IMR-90 (cell line): ENCODE data around the gene DPP10. TPM values are rescaled to one million over a fixed set of nuclear protein-coding genes. Genes with fewer than 3 reads are reported as not detected.

ENCODE experiments used
- ATAC-seq: fragments of 200-7000 bp; cut with Tn5 transposase; 2 replicates; pipeline ENCODE4 v1.9.1; 2020; ENCODE audit warnings: low read depth, mild to moderate bottlenecking, moderate library complexity
- BruUV-seq: library from RNA; stranded (reverse); fragments of 400-500 nt; replicated peaks from 2 replicates; lab custom pipeline; 2021; lab: Mats Ljungman, UMichigan
- CTCF ChIA-PET: fragments of 300-600 bp; formaldehyde crosslinking; extraction: SDS; loops from one replicate; lab custom pipeline; 2021; ENCODE audit warnings: antibody characterized with exemption; lab: Yijun Ruan, JAX
- POLR2A ChIA-PET: fragments of 300-600 bp; sonication (Branson Sonifier 250); formaldehyde crosslinking; loops from one replicate; lab custom pipeline; 2022; ENCODE audit warnings: antibody characterized with exemption; ENCODE audit not compliant: unreplicated experiment; lab: Charles Lee
- DNase-seq: peaks from one replicate; pipeline ENCODE4 v3.0.0; 2013
- H2AFZ ChIP-seq: replicated peaks from 2 replicates; pipeline ENCODE3; 2013; ENCODE audit warnings: low read length, mild to moderate bottlenecking; ENCODE audit not compliant: poor library complexity
- H2AK5ac ChIP-seq: 2 replicates; pipeline ENCODE4 v1.6.1; 2013; ENCODE audit warnings: low read depth, low read length, inconsistent platforms
- H2AK9ac ChIP-seq: replicated peaks from 2 replicates; pipeline ENCODE3; 2013; ENCODE audit warnings: mild to moderate bottlenecking, low read depth, low read length, moderate library complexity; ENCODE audit not compliant: poor library complexity
- H2BK120ac ChIP-seq: 2 replicates; pipeline ENCODE4 v1.6.1; 2013; ENCODE audit warnings: low read depth, low read length, inconsistent platforms
- H2BK15ac ChIP-seq: 3 replicates; pipeline ENCODE4 v1.6.1; 2013; ENCODE audit warnings: low read depth, low read length, inconsistent platforms
- H2BK20ac ChIP-seq: 2 replicates; pipeline ENCODE4 v1.6.1; 2013; ENCODE audit warnings: low read depth, mild to moderate bottlenecking, inconsistent platforms, low read length, moderate library complexity
- H2BK5ac ChIP-seq: 2 replicates; pipeline ENCODE4 v1.6.1; 2013; ENCODE audit warnings: mild to moderate bottlenecking, low read depth, low read length, inconsistent platforms; ENCODE audit not compliant: poor library complexity, severe bottlenecking
- H3K14ac ChIP-seq: replicated peaks from 2 replicates; pipeline ENCODE4 v1.6.1; 2013; ENCODE audit warnings: low read depth, low read length, inconsistent platforms
- H3K18ac ChIP-seq: 2 replicates; pipeline ENCODE4 v1.6.1; 2013; ENCODE audit warnings: low read depth, low read length, control low read depth
- H3K23ac ChIP-seq: 2 replicates; pipeline ENCODE4 v1.6.1; 2013; ENCODE audit warnings: low read depth, low read length, inconsistent platforms
- H3K27ac ChIP-seq: 2 replicates; pipeline ENCODE4 v1.5.1; 2013; ENCODE audit warnings: mild to moderate bottlenecking, control low read depth, low read length; ENCODE audit not compliant: insufficient read depth
- H3K27me3 ChIP-seq: 2 replicates; pipeline ENCODE4 v1.6.1; 2013; ENCODE audit warnings: low read length; ENCODE audit not compliant: control insufficient read depth, insufficient read depth
- H3K36me3 ChIP-seq: 2 replicates; pipeline ENCODE4 v1.6.1; 2013; ENCODE audit warnings: low read length, mixed read lengths; ENCODE audit not compliant: control insufficient read depth, insufficient read depth
- H3K4ac ChIP-seq: 2 replicates; pipeline ENCODE4 v1.6.1; 2013; ENCODE audit warnings: low read depth, low read length, inconsistent platforms
- H3K4me1 ChIP-seq: 2 replicates; pipeline ENCODE4 v1.6.1; 2013; ENCODE audit warnings: low read length, mixed read lengths; ENCODE audit not compliant: control insufficient read depth, insufficient read depth
- H3K4me2 ChIP-seq: 2 replicates; pipeline ENCODE4 v1.6.1; 2013; ENCODE audit warnings: low read depth, mild to moderate bottlenecking, control low read depth, low read length, moderate library complexity
- H3K4me3 ChIP-seq: 2 replicates; pipeline ENCODE4 v1.5.1; 2013; ENCODE audit warnings: low read depth, mild to moderate bottlenecking, control low read depth, low read length, moderate library complexity; ENCODE audit not compliant: insufficient read depth
- H3K56ac ChIP-seq: 2 replicates; pipeline ENCODE4 v1.6.1; 2013; ENCODE audit warnings: low read length, inconsistent platforms; ENCODE audit not compliant: insufficient read depth; ENCODE audit errors: extremely low read depth
- H3K79me1 ChIP-seq, 2 experiments: 2 replicates each; pipeline ENCODE4 v1.6.1; 2013; ENCODE audit warnings: low read length in 2 of 2, inconsistent platforms in 1 of 2, low read depth in 1 of 2
- H3K9ac ChIP-seq: 2 replicates; pipeline ENCODE4 v1.6.1; 2013; ENCODE audit warnings: low read depth, low read length, control low read depth
- H3K9me1 ChIP-seq: 2 replicates; pipeline ENCODE4 v1.6.1; 2013; ENCODE audit warnings: low read length, inconsistent platforms; ENCODE audit not compliant: insufficient read depth
- H3K9me3 ChIP-seq: 2 replicates; pipeline ENCODE4 v1.6.1; 2013; ENCODE audit warnings: low read length; ENCODE audit not compliant: control insufficient read depth, insufficient read depth
- H4K20me1 ChIP-seq: 2 replicates; pipeline ENCODE4 v1.6.1; 2013; ENCODE audit warnings: low read length, inconsistent platforms; ENCODE audit not compliant: insufficient read depth
- H4K5ac ChIP-seq: 2 replicates; pipeline ENCODE4 v1.6.1; 2013; ENCODE audit warnings: mild to moderate bottlenecking, low read depth, low read length, control low read depth
- H4K8ac ChIP-seq, 2 experiments: 2 replicates each; pipeline ENCODE4 v1.6.1; 2013; ENCODE audit warnings: low read depth in 2 of 2, low read length in 2 of 2, control low read depth in 1 of 2, inconsistent platforms in 1 of 2
- H4K91ac ChIP-seq: 2 replicates; pipeline ENCODE4 v1.6.1; 2013; ENCODE audit warnings: low read depth, low read length, inconsistent platforms; ENCODE audit not compliant: insufficient read depth
- BHLHE40 ChIP-seq: fragments of 150-350 bp; IDR thresholded peaks from 2 replicates; pipeline ENCODE4 v1.6.1; 2016; ENCODE audit warnings: mild to moderate bottlenecking, low read depth, low read length
- CEBPB ChIP-seq: IDR thresholded peaks from 2 replicates; pipeline ENCODE4 v1.6.1; 2012; ENCODE audit warnings: low read depth, low read length, improper control_type of control experiment
- CHD1 ChIP-seq: IDR thresholded peaks from 2 replicates; pipeline ENCODE4 v1.6.1; 2012; ENCODE audit warnings: low read depth, low read length, improper control_type of control experiment
- CTCF ChIP-seq: conservative IDR thresholded peaks from 2 replicates; pipeline ENCODE4 v1.5.1; 2012; ENCODE audit warnings: mild to moderate bottlenecking, low read depth, low read length, improper control_type of control experiment
- FOS ChIP-seq: fragments of 150-350 bp; IDR thresholded peaks from 2 replicates; pipeline ENCODE4 v1.6.1; 2016; ENCODE audit warnings: low read depth, low read length
- MAFK ChIP-seq: IDR thresholded peaks from 2 replicates; pipeline ENCODE4 v1.6.1; 2012; ENCODE audit warnings: low read depth, low read length, improper control_type of control experiment
- MAZ ChIP-seq: IDR thresholded peaks from 2 replicates; pipeline ENCODE4 v1.6.1; 2012; ENCODE audit warnings: low read depth, mild to moderate bottlenecking, low read length, improper control_type of control experiment, moderate library complexity, borderline replicate concordance
- MXI1 ChIP-seq: IDR thresholded peaks from 2 replicates; pipeline ENCODE4 v1.6.1; 2012; ENCODE audit warnings: low read depth, mild to moderate bottlenecking, low read length, moderate library complexity, borderline replicate concordance
- NFE2L2 ChIP-seq: fragments of 150-350 bp; IDR thresholded peaks from 2 replicates; pipeline ENCODE4 v1.6.1; 2016; ENCODE audit warnings: low read depth, mild to moderate bottlenecking, low read length
- POLR2A ChIP-seq: IDR thresholded peaks from 2 replicates; pipeline ENCODE4 v1.6.1; 2012; ENCODE audit warnings: mild to moderate bottlenecking, low read depth, low read length
- RAD21 ChIP-seq: IDR thresholded peaks from 2 replicates; pipeline ENCODE4 v1.6.1; 2012; ENCODE audit warnings: low read length, improper control_type of control experiment
- RCOR1 ChIP-seq: IDR thresholded peaks from 2 replicates; pipeline ENCODE4 v1.6.1; 2012; ENCODE audit warnings: mild to moderate bottlenecking, low read length, improper control_type of control experiment; ENCODE audit not compliant: insufficient replicate concordance
- RFX5 ChIP-seq: IDR thresholded peaks from 2 replicates; pipeline ENCODE4 v1.8.0; 2012; ENCODE audit warnings: low read depth, mild to moderate bottlenecking, low read length, moderate library complexity
- SMC3 ChIP-seq: fragments of 150-350 bp; IDR thresholded peaks from 2 replicates; pipeline ENCODE4 v1.6.1; 2016; ENCODE audit warnings: low read depth, mild to moderate bottlenecking, antibody characterized with exemption, low read length, moderate library complexity
- WGBS, 2 experiments: methylation state at CpG; one replicate each; pipeline versions ENCODE4 v1.1.5 to v1.1.7; 2013; ENCODE audit warnings: missing lambda C conversion rate in 2 of 2; ENCODE audit not compliant: insufficient read length in 1 of 2; ENCODE audit errors: extremely low coverage in 2 of 2; 5-methylcytosine and 5-hydroxymethylcytosine counted together
- dilution Hi-C: fragments of 300-500 bp; cut with HindIII; formaldehyde crosslinking; loops from one replicate; pipeline ENCODE4 v1.14.3; 2018; ENCODE audit warnings: low sequenced_read_pairs; ENCODE audit not compliant: unreplicated experiment
- in situ Hi-C: fragments of 300-500 bp; cut with MboI; formaldehyde crosslinking; loops from 3 replicates; pipeline ENCODE4 v1.14.3; 2019; ENCODE audit warnings: low sequenced_read_pairs, inconsistent platforms, mixed read lengths
- intact Hi-C: fragments of 100-400 bp; cut with micrococcal nuclease; formaldehyde crosslinking; loops from 2 replicates; pipeline ENCODE4 v1.10.0; 2022
- polyA plus RNA-seq, 3 experiments: library from polyadenylated mRNA; depleted of rRNA; stranded (reverse); fragments of >200 nt; gene quantifications; 2 replicates each; pipeline ENCODE4 v1.2.3, GENCODE V29; 2012; ENCODE audit warnings: low replicate concordance in 1 of 3
- total RNA-seq: library from RNA; depleted of rRNA; stranded (reverse); fragments of >200 nt; gene quantifications from 2 replicates; pipeline ENCODE4 v1.2.3, GENCODE V29; 2012
- TF ChIP-seq, protein P1 (sequence below): fragments of 150-350 bp; IDR thresholded peaks from 2 replicates; pipeline ENCODE4 v1.6.1; 2016; ENCODE audit warnings: low read depth, mild to moderate bottlenecking, low read length, moderate library complexity, borderline replicate concordance
- TF ChIP-seq, protein P2 (sequence below): fragments of 150-350 bp; IDR thresholded peaks from 2 replicates; pipeline ENCODE4 v1.6.1; 2017; ENCODE audit warnings: mild to moderate bottlenecking, antibody characterized with exemption, low read length, low read depth

DPP10 gene
- total and polyA plus RNA-seq, 2 of the 4 experiments (the other 2 are of a cell fraction), result not detected

GRCh38 chr2:115624332-115624731 lies 1181.9 kb downstream of the DPP10 start:
- Histone ChIP-seq H2AFZ (no peak overlapping the region), H2AK9ac (no peak overlapping the region), H2BK20ac (no peak overlapping the region), H3K4me1 (no peaks in the 10 kb centered on the region), H3K4me2 (no peak overlapping the region), H2AK5ac (no peak overlapping the region), H4K20me1 (no peaks in the 10 kb centered on the region), H3K9me1 (no peaks in the 10 kb centered on the region), H3K79me1 (no peaks in the 10 kb centered on the region), H2BK5ac (no peak overlapping the region), H4K8ac (no peak overlapping the region), H3K9ac (no peak overlapping the region), H2BK120ac (no peak overlapping the region), H3K27me3 (no peaks in the 10 kb centered on the region), H3K27ac (no peak overlapping the region), H3K36me3 (no peaks in the 10 kb centered on the region), H4K5ac (no peak overlapping the region), H3K4ac (no peak overlapping the region), H4K91ac (no peak overlapping the region), H2BK15ac (no peak overlapping the region), H3K4me3 (no peak overlapping the region), H3K9me3 (peaks cover 2% of the 10 kb centered on the region; the same call in 1 of the 2 replicates), H3K23ac (no peak overlapping the region), H3K56ac (no peak overlapping the region), H3K14ac (no peak overlapping the region), H3K18ac (no peak overlapping the region)
- in situ Hi-C loops (no loop called here), intact Hi-C loops (no loop called here), dilution Hi-C loops (no loop called here)
- TF ChIP-seq CTCF (no peak), BHLHE40 (no peak), CHD1 (no peak), MAZ (no peak), RAD21 (no peak), CEBPB (no peak), POLR2A (no peak), RCOR1 (no peak), MXI1 (no peak), FOS (no peak), SMC3 (no peak), MAFK (no peak), RFX5 (no peak), NFE2L2 (no peak)
- TF ChIP-seq, protein P1, sequence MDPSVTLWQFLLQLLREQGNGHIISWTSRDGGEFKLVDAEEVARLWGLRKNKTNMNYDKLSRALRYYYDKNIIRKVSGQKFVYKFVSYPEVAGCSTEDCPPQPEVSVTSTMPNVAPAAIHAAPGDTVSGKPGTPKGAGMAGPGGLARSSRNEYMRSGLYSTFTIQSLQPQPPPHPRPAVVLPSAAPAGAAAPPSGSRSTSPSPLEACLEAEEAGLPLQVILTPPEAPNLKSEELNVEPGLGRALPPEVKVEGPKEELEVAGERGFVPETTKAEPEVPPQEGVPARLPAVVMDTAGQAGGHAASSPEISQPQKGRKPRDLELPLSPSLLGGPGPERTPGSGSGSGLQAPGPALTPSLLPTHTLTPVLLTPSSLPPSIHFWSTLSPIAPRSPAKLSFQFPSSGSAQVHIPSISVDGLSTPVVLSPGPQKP, result no peak
- TF ChIP-seq, protein P2, sequence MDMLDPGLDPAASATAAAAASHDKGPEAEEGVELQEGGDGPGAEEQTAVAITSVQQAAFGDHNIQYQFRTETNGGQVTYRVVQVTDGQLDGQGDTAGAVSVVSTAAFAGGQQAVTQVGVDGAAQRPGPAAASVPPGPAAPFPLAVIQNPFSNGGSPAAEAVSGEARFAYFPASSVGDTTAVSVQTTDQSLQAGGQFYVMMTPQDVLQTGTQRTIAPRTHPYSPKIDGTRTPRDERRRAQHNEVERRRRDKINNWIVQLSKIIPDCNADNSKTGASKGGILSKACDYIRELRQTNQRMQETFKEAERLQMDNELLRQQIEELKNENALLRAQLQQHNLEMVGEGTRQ, result no peak
- DNase-seq (no peak), ATAC-seq (no peak)
- CTCF ChIA-PET, result no interaction called here
- WGBS, 2 experiments, result no CpG with 5 or more reads among the region's 4 CpGs
- BruUV-seq, result no TSS peak
- POLR2A ChIA-PET, result no interaction called here
